Uterus (tissue), 2 donors: ENCODE measurements around the gene TFEB.

Experiments
- POLR2A ChIP-seq, 2 donors: fragments of 450-650 bp; IDR thresholded peaks; one replicate each; pipeline ENCODE4 v1.6.1; 2016; ENCODE audit warnings: antibody characterized with exemption in 2 of 2, mild to moderate bottlenecking in 1 of 2, moderate library complexity in 1 of 2
- TF ChIP-seq, protein P1 (sequence below), 4 experiments: fragments of 200-600 bp in 2 of 4; fragments of 450-650 bp in 2 of 4; sonication (generic) in 2 of 4; IDR thresholded peaks; one replicate each; pipeline ENCODE4 v1.5.1; 2016 to 2019; ENCODE audit warnings: antibody characterized with exemption in 4 of 4, mild to moderate bottlenecking in 2 of 4, moderate library complexity in 1 of 4

- TF ChIP-seq, protein P1, sequence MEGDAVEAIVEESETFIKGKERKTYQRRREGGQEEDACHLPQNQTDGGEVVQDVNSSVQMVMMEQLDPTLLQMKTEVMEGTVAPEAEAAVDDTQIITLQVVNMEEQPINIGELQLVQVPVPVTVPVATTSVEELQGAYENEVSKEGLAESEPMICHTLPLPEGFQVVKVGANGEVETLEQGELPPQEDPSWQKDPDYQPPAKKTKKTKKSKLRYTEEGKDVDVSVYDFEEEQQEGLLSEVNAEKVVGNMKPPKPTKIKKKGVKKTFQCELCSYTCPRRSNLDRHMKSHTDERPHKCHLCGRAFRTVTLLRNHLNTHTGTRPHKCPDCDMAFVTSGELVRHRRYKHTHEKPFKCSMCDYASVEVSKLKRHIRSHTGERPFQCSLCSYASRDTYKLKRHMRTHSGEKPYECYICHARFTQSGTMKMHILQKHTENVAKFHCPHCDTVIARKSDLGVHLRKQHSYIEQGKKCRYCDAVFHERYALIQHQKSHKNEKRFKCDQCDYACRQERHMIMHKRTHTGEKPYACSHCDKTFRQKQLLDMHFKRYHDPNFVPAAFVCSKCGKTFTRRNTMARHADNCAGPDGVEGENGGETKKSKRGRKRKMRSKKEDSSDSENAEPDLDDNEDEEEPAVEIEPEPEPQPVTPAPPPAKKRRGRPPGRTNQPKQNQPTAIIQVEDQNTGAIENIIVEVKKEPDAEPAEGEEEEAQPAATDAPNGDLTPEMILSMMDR (IDR thresholded peaks at IDR 0.05): no peak
- TF ChIP-seq POLR2A (IDR thresholded peaks at IDR 0.05): no peak
Observed at GRCh38 chr6:41668968-41669367, 66.4 kb downstream of the TFEB start.
